NCI-H1048 (cell line): ENCODE data around the gene TRIM29.

ENCODE experiments used
- DNase-seq: peaks from one replicate; lab custom pipeline; 2025; lab: John Stamatoyannopoulos, UW

The TRIM29 gene

GRCh38 chr11:120122924-120123683 is 14.8 kb downstream of the TRIM29 start:
- no peak for DNase-seq

- no peak for DNase-seq
Measured at GRCh38 chr11:120121914-120122473, 15.9 kb downstream of the TRIM29 start.

- DNase-seq, result no peak
Measured at GRCh38 chr11:120121336-120121735, 16.6 kb downstream of the TRIM29 start.

- no peak for DNase-seq
Measured at GRCh38 chr11:120120805-120121335, 17.0 kb downstream of the TRIM29 start.

- no peak for DNase-seq
Measured at GRCh38 chr11:120119121-120119520, 18.8 kb downstream of the TRIM29 start.

- no peak for DNase-seq
Measured at GRCh38 chr11:120117991-120118390, 19.9 kb downstream of the TRIM29 start.

GRCh38 chr11:120116966-120117365 is 20.9 kb downstream of the TRIM29 start:
- no peak for DNase-seq

GRCh38 chr11:120115272-120116000 is 22.5 kb downstream of the TRIM29 start:
- no peak for DNase-seq

- no peak for DNase-seq
Measured at GRCh38 chr11:120112174-120112796, 25.6 kb downstream of the TRIM29 start.

GRCh38 chr11:120109531-120109930 is 28.4 kb downstream of the TRIM29 start:
- no peak for DNase-seq

- no peak for DNase-seq
Measured at GRCh38 chr11:120108785-120109168, 29.1 kb downstream of the TRIM29 start.

GRCh38 chr11:120108154-120108784 is 29.6 kb downstream of the TRIM29 start:
- DNase-seq, result no peak

GRCh38 chr11:120107692-120108091 is 30.2 kb downstream of the TRIM29 start:
- DNase-seq, result no peak

- DNase-seq, result no peak
Measured at GRCh38 chr11:120106354-120107150, 31.4 kb downstream of the TRIM29 start.

- no peak for DNase-seq
Measured at GRCh38 chr11:120105576-120105975, 32.3 kb downstream of the TRIM29 start.

- DNase-seq, result no peak
Measured at GRCh38 chr11:120104041-120104565, 33.8 kb downstream of the TRIM29 start.

- DNase-seq, result no peak
Measured at GRCh38 chr11:120102864-120103122, 35.1 kb downstream of the TRIM29 start.

GRCh38 chr11:120102050-120102863 is 35.7 kb downstream of the TRIM29 start:
- no peak for DNase-seq

GRCh38 chr11:120098503-120099020 is 39.4 kb downstream of the TRIM29 start:
- DNase-seq, result no peak
